Caco-2 (cell line): ENCODE results near the gene NXPH2. TPM values are rescaled to one million over a fixed set of nuclear protein-coding genes. Genes with fewer than 3 reads are reported as not detected.

Source experiments
- BruUV-seq: library from RNA; stranded (reverse); fragments of 400-500 nt; replicated peaks from 2 replicates; lab custom pipeline; 2021; lab: Mats Ljungman, UMichigan
- CTCF ChIA-PET: fragments of 300-600 bp; sonication (Branson Sonifier 250); formaldehyde crosslinking; loops from one replicate; lab custom pipeline; 2022; ENCODE audit warnings: antibody characterized with exemption; lab: Charles Lee
- POLR2A ChIA-PET: fragments of 300-600 bp; sonication (Branson Sonifier 250); formaldehyde crosslinking; loops from one replicate; lab custom pipeline; 2022; ENCODE audit warnings: antibody characterized with exemption; lab: Charles Lee
- DNase-seq, 2 experiments: peaks; one replicate each; pipeline versions ENCODE4 v3.0.0 to v3.0.0-alpha.2; 2020 to 2022
- H3K27me3 ChIP-seq: replicated peaks from 2 replicates; pipeline ENCODE4 v1.6.0; 2011; ENCODE audit warnings: low read length; ENCODE audit not compliant: control insufficient read depth, insufficient read depth
- H3K36me3 ChIP-seq: 2 replicates; pipeline ENCODE4 v1.5.1; 2011; ENCODE audit warnings: low read length; ENCODE audit not compliant: control insufficient read depth, insufficient read depth
- H3K4me1 ChIP-seq: fragments of 250-450 bp; sonication (Bioruptor Pico); 2 replicates; pipeline ENCODE4 v1.5.1; 2020; ENCODE audit warnings: mild to moderate bottlenecking
- H3K4me3 ChIP-seq: 2 replicates; pipeline ENCODE4 v1.5.1; 2011; ENCODE audit warnings: low read depth, mild to moderate bottlenecking, control low read depth, low read length
- H3K9me3 ChIP-seq: fragments of 250-450 bp; sonication (Bioruptor Pico); 2 replicates; pipeline ENCODE4 v1.5.1; 2020; ENCODE audit warnings: mild to moderate bottlenecking, moderate library complexity
- H3K27ac Mint-ChIP-seq: one replicate; pipeline ENCODE4 v1.8.0; 2022; ENCODE audit warnings: mixed read lengths; ENCODE audit not compliant: unreplicated experiment
- H3K27me3 Mint-ChIP-seq: one replicate; pipeline ENCODE4 v1.8.0; 2022; ENCODE audit warnings: mixed read lengths; ENCODE audit not compliant: insufficient read depth, unreplicated experiment
- H3K36me3 Mint-ChIP-seq: one replicate; pipeline ENCODE4 v1.8.0; 2022; ENCODE audit warnings: mild to moderate bottlenecking, mixed read lengths; ENCODE audit not compliant: insufficient read depth, unreplicated experiment
- H3K4me1 Mint-ChIP-seq: one replicate; pipeline ENCODE4 v1.8.0; 2022; ENCODE audit warnings: low read depth, mixed read lengths; ENCODE audit not compliant: unreplicated experiment
- H3K4me3 Mint-ChIP-seq: one replicate; pipeline ENCODE4 v1.8.0; 2022; ENCODE audit warnings: mild to moderate bottlenecking, moderate library complexity, mixed read lengths; ENCODE audit not compliant: unreplicated experiment
- H3K9me3 Mint-ChIP-seq: one replicate; pipeline ENCODE4 v1.8.0; 2022; ENCODE audit warnings: mixed read lengths; ENCODE audit not compliant: unreplicated experiment
- intact Hi-C: fragments of 100-400 bp; cut with micrococcal nuclease; formaldehyde crosslinking; loops from one replicate; pipeline ENCODE4 v1.10.0; 2022; ENCODE audit not compliant: unreplicated experiment
- total RNA-seq: library from RNA; stranded (reverse); gene quantifications from 2 replicates; pipeline ENCODE4 v1.2.3, GENCODE V29; 2022
- TF ChIP-seq, protein P1 (sequence below), 2 experiments: fragments of 200-600 bp in 1 of 2; IDR thresholded peaks; 1 replicate in 1 of 2; 2 replicates in 1 of 2; pipeline versions ENCODE4 v1.5.1 to v1.8.0; 2011 to 2022; ENCODE audit warnings: antibody characterized with exemption in 1 of 2, control low read depth in 1 of 2, inconsistent platforms in 1 of 2, low read depth in 1 of 2, low read length in 1 of 2, mild to moderate bottlenecking in 1 of 2, moderate library complexity in 1 of 2; ENCODE audit not compliant: insufficient read depth in 1 of 2, severe bottlenecking in 1 of 2, unreplicated experiment in 1 of 2

Gene NXPH2
- total RNA-seq, 1 experiment from 2014 or later: not detected

GRCh38 chr2:138718405-138718804, 61.8 kb downstream of the NXPH2 start:
- Histone ChIP-seq H3K27me3 (no peaks in the 10 kb centered on the region), H3K9me3 (no peaks in the 10 kb centered on the region), H3K4me1 (peaks cover 17% of the 10 kb centered on the region), H3K36me3 (no peaks in the 10 kb centered on the region), H3K4me3 (no peak overlapping the region)
- H3K27ac Mint-ChIP-seq: no peak overlapping the region
- BruUV-seq: no TSS peak
- ChIA-PET CTCF (interaction anchor here (0.6 kb wide), 1 partner anchor 110 kb away, joined by 4 read pairs; no protein-coding TSS in a partner anchor), POLR2A (no interaction called here)
- TF ChIP-seq, protein P1, sequence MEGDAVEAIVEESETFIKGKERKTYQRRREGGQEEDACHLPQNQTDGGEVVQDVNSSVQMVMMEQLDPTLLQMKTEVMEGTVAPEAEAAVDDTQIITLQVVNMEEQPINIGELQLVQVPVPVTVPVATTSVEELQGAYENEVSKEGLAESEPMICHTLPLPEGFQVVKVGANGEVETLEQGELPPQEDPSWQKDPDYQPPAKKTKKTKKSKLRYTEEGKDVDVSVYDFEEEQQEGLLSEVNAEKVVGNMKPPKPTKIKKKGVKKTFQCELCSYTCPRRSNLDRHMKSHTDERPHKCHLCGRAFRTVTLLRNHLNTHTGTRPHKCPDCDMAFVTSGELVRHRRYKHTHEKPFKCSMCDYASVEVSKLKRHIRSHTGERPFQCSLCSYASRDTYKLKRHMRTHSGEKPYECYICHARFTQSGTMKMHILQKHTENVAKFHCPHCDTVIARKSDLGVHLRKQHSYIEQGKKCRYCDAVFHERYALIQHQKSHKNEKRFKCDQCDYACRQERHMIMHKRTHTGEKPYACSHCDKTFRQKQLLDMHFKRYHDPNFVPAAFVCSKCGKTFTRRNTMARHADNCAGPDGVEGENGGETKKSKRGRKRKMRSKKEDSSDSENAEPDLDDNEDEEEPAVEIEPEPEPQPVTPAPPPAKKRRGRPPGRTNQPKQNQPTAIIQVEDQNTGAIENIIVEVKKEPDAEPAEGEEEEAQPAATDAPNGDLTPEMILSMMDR (IDR thresholded peaks at IDR 0.05; ENCODE audit: insufficient read depth in 1 of 2, low read depth in 1 of 2, low read length in 1 of 2, severe bottlenecking in 1 of 2, unreplicated experiment in 1 of 2): no peak
- intact Hi-C loops: loop anchor here (5.0 kb wide), 1 partner anchor 346 kb away; no protein-coding TSS in a partner anchor
- no peaks in the 10 kb centered on the region for H3K27me3 Mint-ChIP-seq
- no peaks in the 10 kb centered on the region for H3K36me3 Mint-ChIP-seq
- H3K4me1 Mint-ChIP-seq: peaks cover 36% of the 10 kb centered on the region
- H3K4me3 Mint-ChIP-seq: no peak overlapping the region
- H3K9me3 Mint-ChIP-seq: peaks cover 22% of the 10 kb centered on the region
- DNase-seq: no peak

DNA sequence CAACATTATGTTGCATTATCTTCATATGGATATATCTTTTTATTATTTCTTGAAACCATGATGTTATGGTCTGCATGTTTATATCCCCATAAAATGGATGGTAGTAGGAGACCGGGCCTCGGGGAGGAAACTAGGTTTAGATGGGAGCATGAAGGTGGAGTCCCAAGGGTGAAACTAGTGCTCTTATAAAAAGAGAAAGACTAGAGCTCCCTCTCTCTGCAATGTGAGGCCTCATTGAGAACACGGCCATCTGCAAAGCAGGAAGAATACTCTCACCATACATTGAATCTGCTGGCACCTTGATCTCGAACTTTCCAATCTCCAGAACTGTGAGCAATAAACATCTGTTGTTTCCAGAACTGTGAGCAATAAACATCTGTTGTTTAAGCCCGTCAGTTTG, 64.0 kb downstream of the NXPH2 start:
- CTCF ChIA-PET: interaction anchor here (1.5 kb wide), 1 partner anchor 8 kb away, joined by 4 read pairs; no protein-coding TSS in a partner anchor
- Histone ChIP-seq H3K27me3 (no peaks in the 10 kb centered on the region), H3K4me1 (peaks cover 27% of the 10 kb centered on the region), H3K9me3 (no peaks in the 10 kb centered on the region), H3K36me3 (no peaks in the 10 kb centered on the region), H3K4me3 (no peak overlapping the region)
- no TSS peak for BruUV-seq
- intact Hi-C loops: loop anchor here (5.0 kb wide), 1 partner anchor 344 kb away; no protein-coding TSS in a partner anchor
- Mint-ChIP-seq H3K4me3 (no peak overlapping the region), H3K27ac (no peak overlapping the region), H3K9me3 (peaks cover 12% of the 10 kb centered on the region), H3K36me3 (peaks cover 4% of the 10 kb centered on the region), H3K4me1 (peaks cover 32% of the 10 kb centered on the region), H3K27me3 (no peaks in the 10 kb centered on the region)
- POLR2A ChIA-PET: no interaction called here
- TF ChIP-seq, protein P1 (IDR thresholded peaks at IDR 0.05; ENCODE audit: insufficient read depth in 1 of 2, low read depth in 1 of 2, low read length in 1 of 2, severe bottlenecking in 1 of 2, unreplicated experiment in 1 of 2): no peak
- no peak for DNase-seq

GRCh38 chr2:138713504-138713903, 66.7 kb downstream of the NXPH2 start:
- Histone ChIP-seq H3K36me3 (no peaks in the 10 kb centered on the region), H3K4me3 (no peak overlapping the region), H3K27me3 (no peaks in the 10 kb centered on the region), H3K4me1 (peaks cover 24% of the 10 kb centered on the region), H3K9me3 (no peaks in the 10 kb centered on the region)
- Mint-ChIP-seq H3K4me1 (peaks cover 20% of the 10 kb centered on the region), H3K9me3 (peaks cover 9% of the 10 kb centered on the region), H3K27ac (no peak overlapping the region), H3K27me3 (no peaks in the 10 kb centered on the region), H3K4me3 (no peak overlapping the region), H3K36me3 (peaks cover 5% of the 10 kb centered on the region)
- ChIA-PET POLR2A (interaction anchor here (0.7 kb wide), 1 partner anchor 528 kb away, joined by 3 read pairs; no protein-coding TSS in a partner anchor), CTCF (no interaction called here)
- intact Hi-C loops: no loop called here
- no TSS peak for BruUV-seq
- no peak for DNase-seq
- TF ChIP-seq, protein P1 (IDR thresholded peaks at IDR 0.05; ENCODE audit: insufficient read depth in 1 of 2, low read depth in 1 of 2, low read length in 1 of 2, severe bottlenecking in 1 of 2, unreplicated experiment in 1 of 2): no peak
